Mesenchymal stem cell (in vitro differentiated cells and primary cell): ENCODE data around the gene PHACTR2.

Experiments used
- DNase-seq: peaks from one replicate; pipeline ENCODE4 v3.0.0-alpha.2; 2013
- H2AFZ ChIP-seq: one replicate; pipeline ENCODE4 v1.6.1; 2013; ENCODE audit warnings: low read depth, mild to moderate bottlenecking, control low read depth, inconsistent platforms, low read length, moderate library complexity
- H2AK5ac ChIP-seq: 2 replicates; pipeline ENCODE4 v1.6.1; 2013; ENCODE audit warnings: low read length, moderate library complexity, mild to moderate bottlenecking, inconsistent platforms; ENCODE audit not compliant: severe bottlenecking
- H2BK120ac ChIP-seq: one replicate; pipeline ENCODE4 v1.6.1; 2013; ENCODE audit warnings: low read depth, mild to moderate bottlenecking, inconsistent platforms, low read length, moderate library complexity
- H2BK12ac ChIP-seq, 2 experiments: one replicate each; pipeline ENCODE4 v1.6.1; 2013; ENCODE audit warnings: inconsistent platforms in 2 of 2, low read length in 2 of 2, mild to moderate bottlenecking in 2 of 2, moderate library complexity in 2 of 2, control low read depth in 1 of 2
- H2BK15ac ChIP-seq: one replicate; pipeline ENCODE4 v1.6.1; 2013; ENCODE audit warnings: mild to moderate bottlenecking, low read depth, inconsistent platforms; ENCODE audit not compliant: poor library complexity, severe bottlenecking
- H2BK5ac ChIP-seq: 2 replicates; pipeline ENCODE4 v1.6.1; 2013; ENCODE audit warnings: low read depth, mild to moderate bottlenecking, low read length, control low read depth, inconsistent platforms; ENCODE audit not compliant: poor library complexity, severe bottlenecking
- H3K14ac ChIP-seq, 2 experiments: one replicate each; pipeline ENCODE4 v1.6.1; 2013; ENCODE audit warnings: inconsistent platforms in 2 of 2, low read length in 2 of 2, control low read depth in 1 of 2, mild to moderate bottlenecking in 1 of 2, moderate library complexity in 1 of 2
- H3K18ac ChIP-seq, 2 experiments: one replicate each; pipeline ENCODE4 v1.6.1; 2013; ENCODE audit warnings: inconsistent platforms in 2 of 2, low read length in 2 of 2, control low read depth in 1 of 2, low read depth in 1 of 2, mild to moderate bottlenecking in 1 of 2
- H3K23ac ChIP-seq, 2 experiments: one replicate each; pipeline ENCODE4 v1.6.1; 2013; ENCODE audit warnings: inconsistent platforms in 2 of 2, low read length in 2 of 2, mild to moderate bottlenecking in 2 of 2, moderate library complexity in 2 of 2, control low read depth in 1 of 2
- H3K27ac ChIP-seq: 2 replicates; pipeline ENCODE4 v1.5.1; 2013; ENCODE audit warnings: mild to moderate bottlenecking, moderate library complexity, low read length, control low read depth, inconsistent platforms; ENCODE audit not compliant: poor library complexity, severe bottlenecking
- H3K27me3 ChIP-seq, 2 experiments: 2 replicates each; pipeline versions ENCODE4 v1.6.1 to v1.7.0; 2013; ENCODE audit warnings: low read length in 2 of 2, mild to moderate bottlenecking in 2 of 2, moderate library complexity in 2 of 2, control low read depth in 1 of 2, inconsistent platforms in 1 of 2; ENCODE audit not compliant: control insufficient read depth in 1 of 2, insufficient read depth in 1 of 2
- H3K36me3 ChIP-seq, 2 experiments: 2 replicates each; pipeline versions ENCODE4 v1.6.1 to v1.7.0; 2013; ENCODE audit warnings: low read length in 2 of 2, control low read depth in 1 of 2, inconsistent platforms in 1 of 2, low read depth in 1 of 2, mild to moderate bottlenecking in 1 of 2; ENCODE audit not compliant: insufficient read depth in 2 of 2, control insufficient read depth in 1 of 2
- H3K4ac ChIP-seq, 2 experiments: one replicate each; pipeline ENCODE4 v1.6.1; 2013; ENCODE audit warnings: inconsistent platforms in 2 of 2, low read length in 2 of 2, mild to moderate bottlenecking in 2 of 2, moderate library complexity in 2 of 2, control low read depth in 1 of 2, low read depth in 1 of 2
- H3K4me1 ChIP-seq: 2 replicates; pipeline ENCODE4 v1.6.1; 2013; ENCODE audit warnings: low read depth, low read length, control low read depth; ENCODE audit not compliant: control insufficient read depth, insufficient read depth
- H3K4me2 ChIP-seq: 2 replicates; pipeline ENCODE4 v1.6.1; 2013; ENCODE audit warnings: low read length, mild to moderate bottlenecking, inconsistent platforms; ENCODE audit not compliant: poor library complexity, severe bottlenecking
- H3K4me3 ChIP-seq, 2 experiments: 2 replicates each; pipeline versions ENCODE4 v1.5.1 to v1.7.0; 2013; ENCODE audit warnings: low read length in 2 of 2, mild to moderate bottlenecking in 2 of 2, control low read depth in 1 of 2, low read depth in 1 of 2; ENCODE audit not compliant: insufficient read depth in 1 of 2
- H3K79me1 ChIP-seq: replicated peaks from 2 replicates; pipeline ENCODE4 v1.6.1; 2013; ENCODE audit warnings: mild to moderate bottlenecking, control low read depth, low read length, inconsistent platforms; ENCODE audit not compliant: poor library complexity, severe bottlenecking
- H3K9ac ChIP-seq: 2 replicates; pipeline ENCODE4 v1.7.0; 2013; ENCODE audit warnings: mild to moderate bottlenecking, low read length, moderate library complexity
- H3K9me3 ChIP-seq: 2 replicates; pipeline ENCODE4 v1.7.0; 2013; ENCODE audit warnings: mild to moderate bottlenecking, low read length; ENCODE audit not compliant: control insufficient read depth
- H4K8ac ChIP-seq: one replicate; pipeline ENCODE4 v1.6.1; 2013; ENCODE audit warnings: inconsistent platforms, mild to moderate bottlenecking, low read length, moderate library complexity
- H4K91ac ChIP-seq: one replicate; pipeline ENCODE4 v1.6.1; 2013; ENCODE audit warnings: mild to moderate bottlenecking, low read length, inconsistent platforms
- WGBS: methylation state at CpG from one replicate; pipeline ENCODE4 v1.1.7; 2013; ENCODE audit warnings: mixed read lengths; 5-methylcytosine and 5-hydroxymethylcytosine counted together

Gene PHACTR2

GRCh38 chr6:143652841-143653331 is 24.9 kb upstream of the PHACTR2 start:
- Histone ChIP-seq H4K91ac (no peak overlapping the region), H3K4me1 (peaks cover 3% of the 10 kb centered on the region), H3K23ac (no peak overlapping the region), H2BK15ac (no peak overlapping the region), H2BK12ac (no peak overlapping the region), H3K36me3 (no peaks in the 10 kb centered on the region), H3K27ac (no peak overlapping the region), H3K14ac (no peak overlapping the region), H3K27me3 (no peaks in the 10 kb centered on the region), H3K4ac (no peak overlapping the region), H3K9me3 (peaks cover 9% of the 10 kb centered on the region), H3K4me3 (no peak overlapping the region), H2AFZ (no peak overlapping the region), H3K9ac (no peak overlapping the region), H3K4me2 (no peak overlapping the region), H4K8ac (no peak overlapping the region), H2BK120ac (no peak overlapping the region), H3K18ac (no peak overlapping the region), H3K79me1 (peaks cover 2% of the 10 kb centered on the region), H2AK5ac (no peak overlapping the region), H2BK5ac (no peak overlapping the region)
- DNase-seq, result no peak
- WGBS, result 69% methylated on average over 6 of the region's 6 CpGs

DNA sequence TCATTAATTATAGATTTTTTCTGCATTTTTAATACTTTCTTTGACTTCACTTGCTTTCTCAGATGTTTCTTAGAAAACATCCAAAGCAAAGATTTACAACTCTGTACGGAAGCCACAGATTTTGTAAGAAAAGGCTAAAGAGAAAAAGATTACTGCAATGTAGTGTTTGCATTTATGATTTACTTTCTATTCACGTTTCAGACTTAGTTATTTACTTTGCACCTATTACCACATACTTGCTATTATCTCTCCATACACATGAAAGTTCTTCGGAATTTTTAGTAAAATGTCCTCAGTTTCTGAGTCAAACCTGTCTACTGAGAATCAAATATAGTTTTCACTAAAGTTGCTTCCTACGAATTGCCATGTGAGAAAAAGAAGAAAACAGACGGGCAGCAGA is 22.2 kb upstream of the PHACTR2 start:
- Histone ChIP-seq H3K27me3 (no peaks in the 10 kb centered on the region), H3K23ac (no peak overlapping the region), H3K9ac (no peak overlapping the region), H3K4me3 (no peak overlapping the region), H2BK15ac (no peak overlapping the region), H4K91ac (no peak overlapping the region), H3K9me3 (peaks cover 8% of the 10 kb centered on the region), H3K18ac (no peak overlapping the region), H3K27ac (no peak overlapping the region), H3K4me1 (peaks cover 3% of the 10 kb centered on the region), H4K8ac (no peak overlapping the region), H3K4ac (no peak overlapping the region), H2AFZ (no peak overlapping the region), H2AK5ac (no peak overlapping the region), H2BK5ac (no peak overlapping the region), H3K79me1 (peaks cover 2% of the 10 kb centered on the region), H2BK12ac (no peak overlapping the region), H3K14ac (no peak overlapping the region), H3K4me2 (no peak overlapping the region), H3K36me3 (no peaks in the 10 kb centered on the region), H2BK120ac (no peak overlapping the region)
- no peak for DNase-seq
- WGBS, result 96% methylated on average over 3 of the region's 5 CpGs

DNA sequence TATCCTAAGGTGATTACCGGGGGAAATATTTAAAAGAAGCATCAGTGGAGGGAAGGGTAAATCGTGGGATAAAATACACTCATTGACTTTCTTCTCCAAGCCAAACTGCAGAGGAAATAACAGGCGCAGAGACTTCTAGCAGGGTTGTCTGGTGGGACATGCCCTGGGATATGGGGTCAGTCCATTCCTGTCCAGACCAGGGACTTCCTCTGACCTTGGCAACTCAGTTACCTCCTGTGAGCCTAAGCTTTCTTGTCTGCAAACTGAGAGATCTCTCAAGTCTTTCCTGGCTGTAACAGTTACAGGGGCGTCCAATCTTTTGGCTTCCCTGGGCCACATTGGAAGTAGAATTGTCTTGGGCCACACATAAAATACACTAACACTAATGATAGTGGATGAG is 21.7 kb upstream of the PHACTR2 start:
- no peaks in the 10 kb centered on the region for H3K27me3 ChIP-seq
- H2AFZ ChIP-seq, result no peak overlapping the region
- WGBS, result 90% methylated on average over 2 of the region's 4 CpGs

DNA sequence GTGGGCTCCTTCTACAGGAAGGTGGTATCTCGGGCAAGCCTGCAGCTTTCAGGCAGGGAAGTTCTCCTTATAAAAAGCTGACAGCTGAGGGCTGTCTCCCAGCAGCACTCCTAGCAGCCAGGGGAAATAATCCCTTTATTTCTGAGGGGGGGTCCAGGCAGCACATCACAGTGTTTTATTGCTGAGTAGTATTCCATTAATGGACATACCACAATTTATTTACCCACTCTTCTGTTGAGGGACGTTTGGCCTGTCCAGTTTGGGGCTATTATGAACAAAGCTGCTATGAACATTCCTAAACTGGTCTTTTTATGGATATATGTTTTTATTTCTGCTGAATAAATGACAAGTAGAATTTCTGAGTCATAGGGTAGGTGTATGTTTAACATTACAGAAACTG is 20.0 kb upstream of the PHACTR2 start:
- Histone ChIP-seq H2AK5ac (no peak overlapping the region), H3K9me3 (no peaks in the 10 kb centered on the region), H3K79me1 (peaks cover 2% of the 10 kb centered on the region), H4K91ac (no peak overlapping the region), H3K9ac (no peak overlapping the region), H2BK12ac (no peak overlapping the region), H3K4me3 (no peak overlapping the region), H3K23ac (no peak overlapping the region), H3K4ac (no peak overlapping the region), H3K27ac (no peak overlapping the region), H2BK15ac (no peak overlapping the region), H3K14ac (no peak overlapping the region), H2AFZ (no peak overlapping the region), H3K4me1 (peaks cover 2% of the 10 kb centered on the region), H2BK5ac (no peak overlapping the region), H4K8ac (no peak overlapping the region), H2BK120ac (no peak overlapping the region), H3K18ac (no peak overlapping the region), H3K27me3 (no peaks in the 10 kb centered on the region), H3K36me3 (no peaks in the 10 kb centered on the region), H3K4me2 (no peak overlapping the region)
- 100% methylated on average over 1 of the region's 2 CpGs for WGBS
- DNase-seq, result no peak

More for the DNA sequence above, 21.7 kb upstream of the PHACTR2 start:
- H3K18ac ChIP-seq, result no peak overlapping the region
- peaks cover 3% of the 10 kb centered on the region for H3K4me1 ChIP-seq
- H3K27ac ChIP-seq, result no peak overlapping the region
- H3K79me1 ChIP-seq, result peaks cover 2% of the 10 kb centered on the region
- H3K4me2 ChIP-seq, result no peak overlapping the region
- no peak overlapping the region for H4K8ac ChIP-seq
- H3K14ac ChIP-seq, result no peak overlapping the region
- no peak overlapping the region for H3K23ac ChIP-seq
- no peaks in the 10 kb centered on the region for H3K36me3 ChIP-seq
- H3K4me3 ChIP-seq, result no peak overlapping the region
- H3K9ac ChIP-seq, result no peak overlapping the region
- no peak for DNase-seq
- H4K91ac ChIP-seq, result no peak overlapping the region
- no peak overlapping the region for H2BK15ac ChIP-seq
- no peak overlapping the region for H3K4ac ChIP-seq
- H2BK5ac ChIP-seq, result no peak overlapping the region
- peaks cover 4% of the 10 kb centered on the region for H3K9me3 ChIP-seq
- no peak overlapping the region for H2BK120ac ChIP-seq
- H2BK12ac ChIP-seq, result no peak overlapping the region
- H2AK5ac ChIP-seq, result no peak overlapping the region
